ENCODE measurements around the gene CCNY. TPM values are rescaled to one million over a fixed set of nuclear protein-coding genes. Genes with fewer than 3 reads are reported as not detected.

CCNY gene
- total RNA-seq, 1 donor from 2014 or later = 37.5 TPM

DNA sequence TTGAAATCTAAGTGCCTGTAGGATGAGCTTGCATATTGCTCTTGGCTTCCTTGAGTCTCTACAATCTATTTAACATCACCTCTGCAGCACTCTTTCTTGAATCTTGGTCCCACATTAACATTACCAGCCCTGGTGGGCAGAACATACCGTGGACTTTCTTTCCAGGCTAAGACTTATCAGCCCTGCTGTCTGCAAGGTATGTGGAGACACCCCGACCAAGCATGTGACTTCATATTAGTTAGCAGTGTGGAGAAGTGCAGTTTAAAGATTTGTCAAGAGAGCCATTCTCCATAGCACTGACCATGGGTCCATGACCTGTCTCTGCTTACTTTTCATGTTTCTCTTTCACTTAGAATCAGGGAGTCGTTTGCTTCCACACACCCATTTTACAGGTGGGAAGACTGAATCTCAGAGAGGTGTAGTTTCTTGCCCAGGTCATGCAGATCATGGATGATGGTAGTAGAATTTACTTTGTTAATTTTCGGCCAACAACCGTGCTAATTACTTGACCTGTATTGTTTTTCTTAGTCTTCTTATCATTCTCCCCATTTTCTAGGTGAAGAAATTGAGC lies 6.0 kb downstream of the CCNY start:
- TF ChIP-seq, protein P1, sequence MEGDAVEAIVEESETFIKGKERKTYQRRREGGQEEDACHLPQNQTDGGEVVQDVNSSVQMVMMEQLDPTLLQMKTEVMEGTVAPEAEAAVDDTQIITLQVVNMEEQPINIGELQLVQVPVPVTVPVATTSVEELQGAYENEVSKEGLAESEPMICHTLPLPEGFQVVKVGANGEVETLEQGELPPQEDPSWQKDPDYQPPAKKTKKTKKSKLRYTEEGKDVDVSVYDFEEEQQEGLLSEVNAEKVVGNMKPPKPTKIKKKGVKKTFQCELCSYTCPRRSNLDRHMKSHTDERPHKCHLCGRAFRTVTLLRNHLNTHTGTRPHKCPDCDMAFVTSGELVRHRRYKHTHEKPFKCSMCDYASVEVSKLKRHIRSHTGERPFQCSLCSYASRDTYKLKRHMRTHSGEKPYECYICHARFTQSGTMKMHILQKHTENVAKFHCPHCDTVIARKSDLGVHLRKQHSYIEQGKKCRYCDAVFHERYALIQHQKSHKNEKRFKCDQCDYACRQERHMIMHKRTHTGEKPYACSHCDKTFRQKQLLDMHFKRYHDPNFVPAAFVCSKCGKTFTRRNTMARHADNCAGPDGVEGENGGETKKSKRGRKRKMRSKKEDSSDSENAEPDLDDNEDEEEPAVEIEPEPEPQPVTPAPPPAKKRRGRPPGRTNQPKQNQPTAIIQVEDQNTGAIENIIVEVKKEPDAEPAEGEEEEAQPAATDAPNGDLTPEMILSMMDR (IDR thresholded peaks at IDR 0.05) = no peak
- DNase-seq (ENCODE audit: low spot score in 2 of 2) = no peak
- peaks cover 0 to 30% of the 10 kb centered on the region in 2 donors for H3K4me1 ChIP-seq
- H3K27me3 ChIP-seq = no peaks in the 10 kb centered on the region
- intact Hi-C loops (cut with DNase I) = no loop called here
- H3K36me3 ChIP-seq = no peaks in the 10 kb centered on the region
- H3K4me3 ChIP-seq = no peak overlapping the region
- no peak overlapping the region for H3K27ac ChIP-seq
- no peaks in the 10 kb centered on the region for H3K9me3 ChIP-seq

- TF ChIP-seq, protein P1 (IDR thresholded peaks at IDR 0.05) = no peak
- Histone ChIP-seq H3K9me3 (no peaks in the 10 kb centered on the region), H3K4me3 (no peak overlapping the region), H3K27ac (no peak overlapping the region), H3K36me3 (no peaks in the 10 kb centered on the region), H3K4me1 (peaks cover 0 to 24% of the 10 kb centered on the region in 2 donors), H3K27me3 (no peaks in the 10 kb centered on the region)
- intact Hi-C loops (cut with DNase I) = no loop called here
- DNase-seq (ENCODE audit: low spot score in 2 of 2) = no peak
These were observed 7.4 kb downstream of the CCNY start for GRCh38 chr10:35343739-35344138.

DNA sequence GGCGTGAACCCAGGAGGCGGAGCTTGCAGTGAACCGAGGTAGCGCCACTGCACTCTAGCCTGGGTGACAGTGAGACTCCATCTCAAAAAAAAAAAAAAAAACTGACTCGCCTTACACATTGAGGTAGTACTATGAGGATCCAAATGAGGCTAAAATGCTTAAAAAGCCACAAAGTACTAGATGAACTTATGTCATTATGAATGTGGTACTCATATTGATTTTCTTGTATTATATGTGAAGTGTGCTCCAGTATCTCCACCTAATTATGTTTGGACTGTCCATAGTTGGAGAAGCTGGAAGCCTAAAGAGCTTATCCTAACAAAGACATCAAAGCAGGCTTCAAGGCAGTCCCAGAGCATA lies 9.1 kb downstream of the CCNY start:
- no peak for DNase-seq (ENCODE audit: low spot score in 2 of 2)
- TF ChIP-seq, protein P1 (IDR thresholded peaks at IDR 0.05) = no peak
- no peaks in the 10 kb centered on the region for H3K36me3 ChIP-seq
- H3K4me3 ChIP-seq = no peak overlapping the region
- H3K9me3 ChIP-seq = no peaks in the 10 kb centered on the region
- H3K27ac ChIP-seq = no peak overlapping the region
- intact Hi-C loops (cut with DNase I) = no loop called here
- peaks cover 0 to 25% of the 10 kb centered on the region in 2 donors for H3K4me1 ChIP-seq
- no peaks in the 10 kb centered on the region for H3K27me3 ChIP-seq

GRCh38 chr10:35346248-35346647 lies 9.9 kb downstream of the CCNY start:
- Histone ChIP-seq H3K27me3 (no peaks in the 10 kb centered on the region), H3K4me1 (peaks cover 0 to 19% of the 10 kb centered on the region in 2 donors), H3K36me3 (no peaks in the 10 kb centered on the region), H3K4me3 (no peak overlapping the region), H3K27ac (no peak overlapping the region), H3K9me3 (no peaks in the 10 kb centered on the region)
- no peak for DNase-seq (ENCODE audit: low spot score in 2 of 2)
- intact Hi-C loops (cut with DNase I) = no loop called here
- TF ChIP-seq, protein P1 (IDR thresholded peaks at IDR 0.05) = no peak

DNA sequence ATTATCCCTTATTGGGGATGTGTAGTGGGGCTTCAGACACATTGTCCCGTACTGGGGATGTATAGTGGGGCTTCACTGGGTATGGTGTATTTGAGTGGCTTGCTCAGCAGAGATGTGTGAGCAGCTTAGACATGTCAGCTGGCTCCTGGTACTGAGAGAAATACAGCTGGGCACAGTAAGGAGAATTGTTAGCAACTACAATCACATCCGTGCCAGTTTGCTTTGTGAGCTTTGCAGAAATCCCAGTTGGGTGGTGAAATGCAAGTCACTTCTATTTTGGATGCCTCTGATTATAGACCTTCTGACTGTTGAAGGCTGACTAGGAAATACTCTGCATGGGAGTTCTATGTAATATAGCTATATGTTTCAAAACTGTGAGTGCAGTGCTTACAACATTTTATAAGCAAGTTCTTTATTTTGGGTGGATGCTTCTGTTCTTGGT lies 10.8 kb downstream of the CCNY start:
- peaks cover 0 to 18% of the 10 kb centered on the region in 2 donors for H3K4me1 ChIP-seq

More for the DNA sequence above, 10.8 kb downstream of the CCNY start:
- no peak overlapping the region for H3K4me3 ChIP-seq
- H3K27me3 ChIP-seq = no peaks in the 10 kb centered on the region
- H3K9me3 ChIP-seq = no peaks in the 10 kb centered on the region
- H3K27ac ChIP-seq = no peak overlapping the region
- intact Hi-C loops (cut with DNase I) = no loop called here
- TF ChIP-seq, protein P1 (IDR thresholded peaks at IDR 0.05) = no peak
- DNase-seq (ENCODE audit: low spot score in 2 of 2) = no peak
- no peaks in the 10 kb centered on the region for H3K36me3 ChIP-seq

Measured in ascending aorta (tissue), 2 donors.